WTC11 (cell line): ENCODE results near the gene NFAT5. TPM values are rescaled to one million over a fixed set of nuclear protein-coding genes. Genes with fewer than 3 reads are reported as not detected.

ENCODE experiments used
- ATAC-seq: fragments of 200-7000 bp; cut with Tn5 transposase; 2 replicates; pipeline ENCODE4 v1.10.0; 2021; ENCODE audit warnings: mild to moderate bottlenecking, moderate library complexity
- CTCF ChIA-PET: fragments of 300-600 bp; sonication (Branson Sonifier 250); formaldehyde crosslinking; loops from one replicate; lab custom pipeline; 2021; ENCODE audit warnings: antibody characterized with exemption; lab: Charles Lee
- POLR2A ChIA-PET: fragments of 350-600 bp; sonication (Branson Sonifier 250); formaldehyde crosslinking; loops from one replicate; lab custom pipeline; 2021; ENCODE audit warnings: antibody characterized with exemption; lab: Charles Lee
- DNase-seq: peaks from one replicate; pipeline ENCODE4 v3.0.0; 2021; ENCODE audit warnings: low spot score
- H3K27ac Mint-ChIP-seq: 2 replicates; pipeline ENCODE4 v1.8.0; 2021; ENCODE audit warnings: mixed read lengths
- H3K27me3 Mint-ChIP-seq: 2 replicates; pipeline ENCODE4 v1.8.0; 2021; ENCODE audit warnings: low read depth, mild to moderate bottlenecking, moderate library complexity, mixed read lengths
- H3K36me3 Mint-ChIP-seq: 2 replicates; pipeline ENCODE4 v1.8.0; 2021; ENCODE audit warnings: mixed read lengths
- H3K4me1 Mint-ChIP-seq: 2 replicates; pipeline ENCODE4 v1.8.0; 2022; ENCODE audit warnings: mixed read lengths
- H3K4me3 Mint-ChIP-seq: 2 replicates; pipeline ENCODE4 v1.8.0; 2021; ENCODE audit warnings: mild to moderate bottlenecking, moderate library complexity, mixed read lengths
- H3K9me3 Mint-ChIP-seq: 2 replicates; pipeline ENCODE4 v1.8.0; 2021; ENCODE audit warnings: mixed read lengths
- AR ChIP-seq: fragments of 250-450 bp; sonication (Bioruptor Pico); IDR thresholded peaks from 2 replicates; pipeline ENCODE4 v1.9.0; 2021; ENCODE audit warnings: mild to moderate bottlenecking
- ARID4B ChIP-seq: sonication (generic); formaldehyde crosslinking; IDR thresholded peaks from 2 replicates; pipeline ENCODE4 v1.8.0; 2023; ENCODE audit warnings: missing genetic modification reagents, mild to moderate bottlenecking, borderline replicate concordance
- CREM ChIP-seq: sonication (generic); formaldehyde crosslinking; IDR thresholded peaks from 2 replicates; pipeline ENCODE4 v1.8.1; 2022; ENCODE audit warnings: mild to moderate bottlenecking, missing genetic modification reagents, moderate library complexity
- FOXK1 ChIP-seq: sonication (generic); formaldehyde crosslinking; IDR thresholded peaks from 2 replicates; pipeline ENCODE4 v1.8.0; 2022; ENCODE audit warnings: mild to moderate bottlenecking, moderate library complexity, missing genetic modification reagents
- FOXP1 ChIP-seq: sonication (generic); formaldehyde crosslinking; IDR thresholded peaks from 2 replicates; pipeline ENCODE4 v1.8.0; 2022; ENCODE audit warnings: missing genetic modification reagents, mild to moderate bottlenecking, moderate library complexity, borderline replicate concordance
- GRHL2 ChIP-seq: fragments of 250-450 bp; sonication (Bioruptor Pico); IDR thresholded peaks from 2 replicates; pipeline ENCODE4 v1.8.0; 2022; ENCODE audit warnings: mild to moderate bottlenecking, moderate library complexity; ENCODE audit not compliant: insufficient replicate concordance, severe bottlenecking
- HMGA2 ChIP-seq: fragments of 250-450 bp; sonication (Bioruptor Pico); IDR thresholded peaks from 2 replicates; pipeline ENCODE4 v1.4.0; 2021; ENCODE audit warnings: mild to moderate bottlenecking, moderate library complexity
- MYBL2 ChIP-seq: sonication (generic); formaldehyde crosslinking; IDR thresholded peaks from 2 replicates; pipeline ENCODE4 v1.8.1; 2023; ENCODE audit warnings: mild to moderate bottlenecking, moderate library complexity, missing genetic modification reagents
- NR2C2 ChIP-seq: sonication (generic); formaldehyde crosslinking; IDR thresholded peaks from 2 replicates; pipeline ENCODE4 v1.8.0; 2022; ENCODE audit warnings: mild to moderate bottlenecking, missing genetic modification reagents
- PRRX2 ChIP-seq: fragments of 250-450 bp; sonication (Bioruptor Pico); IDR thresholded peaks from 2 replicates; pipeline ENCODE4 v1.8.0; 2021; ENCODE audit warnings: mild to moderate bottlenecking
- SOX15 ChIP-seq: fragments of 250-450 bp; sonication (Bioruptor Pico); IDR thresholded peaks from 2 replicates; pipeline ENCODE4 v1.9.0; 2021; ENCODE audit warnings: mild to moderate bottlenecking
- ZNF219 ChIP-seq: sonication (generic); formaldehyde crosslinking; IDR thresholded peaks from 2 replicates; pipeline ENCODE4 v1.8.0; 2023; ENCODE audit warnings: missing genetic modification reagents, mild to moderate bottlenecking, borderline replicate concordance
- ZNF232 ChIP-seq: sonication (generic); formaldehyde crosslinking; IDR thresholded peaks from 2 replicates; pipeline ENCODE4 v1.8.0; 2022; ENCODE audit warnings: mild to moderate bottlenecking, missing genetic modification reagents
- ZNF281 ChIP-seq: sonication (generic); formaldehyde crosslinking; IDR thresholded peaks from 2 replicates; pipeline ENCODE4 v1.8.0; 2023; ENCODE audit warnings: mild to moderate bottlenecking, missing genetic modification reagents
- ZNF317 ChIP-seq: sonication (generic); formaldehyde crosslinking; IDR thresholded peaks from 2 replicates; pipeline ENCODE4 v1.8.1; 2023; ENCODE audit warnings: low read depth, mild to moderate bottlenecking, moderate library complexity, missing genetic modification reagents, borderline replicate concordance
- ZNF423 ChIP-seq: fragments of 250-450 bp; sonication (Bioruptor Pico); IDR thresholded peaks from 2 replicates; pipeline ENCODE4 v2.1.2; 2022; ENCODE audit warnings: mild to moderate bottlenecking, moderate library complexity
- total RNA-seq: library from RNA; stranded (reverse); gene quantifications from 3 replicates; pipeline ENCODE4 v1.2.3, GENCODE V29; 2021
- TF ChIP-seq, protein P1 (sequence below): sonication (generic); formaldehyde crosslinking; IDR thresholded peaks from 2 replicates; pipeline ENCODE4 v1.8.0; 2022; ENCODE audit warnings: mild to moderate bottlenecking, missing genetic modification reagents
- TF ChIP-seq, protein P2 (sequence below): sonication (generic); formaldehyde crosslinking; IDR thresholded peaks from 2 replicates; pipeline ENCODE4 v1.8.1; 2022; ENCODE audit warnings: mild to moderate bottlenecking, moderate library complexity, missing genetic modification reagents
- TF ChIP-seq, protein P3 (sequence below): sonication (generic); formaldehyde crosslinking; IDR thresholded peaks from 2 replicates; pipeline ENCODE4 v1.8.0; 2023; ENCODE audit warnings: missing genetic modification reagents
- TF ChIP-seq, protein P4 (sequence below): sonication (generic); formaldehyde crosslinking; IDR thresholded peaks from 2 replicates; pipeline ENCODE4 v1.8.1; 2022; ENCODE audit warnings: missing genetic modification reagents, borderline replicate concordance

Gene NFAT5
- total RNA-seq, 1 experiment from 2014 or later: 23.2 TPM

GRCh38 chr16:69726313-69727060 is 160.7 kb downstream of the NFAT5 start, which contains the start of gene NQO1:
TSS of gene NQO1 (minus strand) at chr16:69726560. CDS start at chr16:69726439, 121 bp downstream.
- POLR2A ChIA-PET: interaction anchor here (0.8 to 1.0 kb wide), 3 partner anchors 36 to 563 kb away, joined by 3 read pairs; partner anchors contain the start of gene AARS1
- Mint-ChIP-seq H3K4me1 (peaks cover 40% of the 10 kb centered on the region), H3K4me3 (peak within 1 kb of the TSS; percentile 91), H3K9me3 (no peaks in the 10 kb centered on the region), H3K27ac (peak within 1 kb of the TSS; percentile 99), H3K27me3 (no peaks in the 10 kb centered on the region), H3K36me3 (no peaks in the 10 kb centered on the region)
- ATAC-seq (peak; percentile 95), DNase-seq (peak; percentile 96)
- CTCF ChIA-PET: interaction anchor here (0.7 to 5.5 kb wide), 6 partner anchors 15 to 328 kb away, joined by 3 to 31 read pairs (median 6); partner anchors contain the start of gene NOB1
- TF ChIP-seq ARID4B (CRISPR knock-in tag): peak; percentile 13; the same call in 1 of the 2 replicates
- TF ChIP-seq, protein P1, sequence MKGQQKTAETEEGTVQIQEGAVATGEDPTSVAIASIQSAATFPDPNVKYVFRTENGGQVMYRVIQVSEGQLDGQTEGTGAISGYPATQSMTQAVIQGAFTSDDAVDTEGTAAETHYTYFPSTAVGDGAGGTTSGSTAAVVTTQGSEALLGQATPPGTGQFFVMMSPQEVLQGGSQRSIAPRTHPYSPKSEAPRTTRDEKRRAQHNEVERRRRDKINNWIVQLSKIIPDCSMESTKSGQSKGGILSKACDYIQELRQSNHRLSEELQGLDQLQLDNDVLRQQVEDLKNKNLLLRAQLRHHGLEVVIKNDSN (CRISPR knock-in tag): no peak; the same call in 1 of the 2 replicates
- no peak for TF ChIP-seq ZNF219
- TF ChIP-seq ZNF281: no peak
- no peak for TF ChIP-seq AR (CRISPR knock-in tag)
- no peak for TF ChIP-seq ZNF423 (CRISPR knock-in tag)
- TF ChIP-seq, protein P2, sequence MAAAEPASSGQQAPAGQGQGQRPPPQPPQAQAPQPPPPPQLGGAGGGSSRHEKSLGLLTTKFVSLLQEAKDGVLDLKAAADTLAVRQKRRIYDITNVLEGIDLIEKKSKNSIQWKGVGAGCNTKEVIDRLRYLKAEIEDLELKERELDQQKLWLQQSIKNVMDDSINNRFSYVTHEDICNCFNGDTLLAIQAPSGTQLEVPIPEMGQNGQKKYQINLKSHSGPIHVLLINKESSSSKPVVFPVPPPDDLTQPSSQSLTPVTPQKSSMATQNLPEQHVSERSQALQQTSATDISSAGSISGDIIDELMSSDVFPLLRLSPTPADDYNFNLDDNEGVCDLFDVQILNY (CRISPR knock-in tag): 0 out of 2 replicates have a peak, but pooled peaks have one; percentile 25
- no peak for TF ChIP-seq PRRX2 (CRISPR knock-in tag)
- no peak for TF ChIP-seq GRHL2 (CRISPR knock-in tag)
- peak; percentile 62; the same call in 1 of the 2 replicates for TF ChIP-seq FOXP1 (CRISPR knock-in tag)
- TF ChIP-seq ZNF232 (CRISPR knock-in tag): no peak
- no peak for TF ChIP-seq NR2C2 (CRISPR knock-in tag)
- TF ChIP-seq FOXK1: peak; percentile 73
- no peak for TF ChIP-seq SOX15 (CRISPR knock-in tag)
- TF ChIP-seq ZNF317 (CRISPR knock-in tag): 0 out of 2 replicates have a peak, but pooled peaks have one; percentile 53
- TF ChIP-seq, protein P3, sequence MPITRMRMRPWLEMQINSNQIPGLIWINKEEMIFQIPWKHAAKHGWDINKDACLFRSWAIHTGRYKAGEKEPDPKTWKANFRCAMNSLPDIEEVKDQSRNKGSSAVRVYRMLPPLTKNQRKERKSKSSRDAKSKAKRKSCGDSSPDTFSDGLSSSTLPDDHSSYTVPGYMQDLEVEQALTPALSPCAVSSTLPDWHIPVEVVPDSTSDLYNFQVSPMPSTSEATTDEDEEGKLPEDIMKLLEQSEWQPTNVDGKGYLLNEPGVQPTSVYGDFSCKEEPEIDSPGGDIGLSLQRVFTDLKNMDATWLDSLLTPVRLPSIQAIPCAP: peak; percentile 46; the same call in 1 of the 2 replicates
- TF ChIP-seq, protein P4, sequence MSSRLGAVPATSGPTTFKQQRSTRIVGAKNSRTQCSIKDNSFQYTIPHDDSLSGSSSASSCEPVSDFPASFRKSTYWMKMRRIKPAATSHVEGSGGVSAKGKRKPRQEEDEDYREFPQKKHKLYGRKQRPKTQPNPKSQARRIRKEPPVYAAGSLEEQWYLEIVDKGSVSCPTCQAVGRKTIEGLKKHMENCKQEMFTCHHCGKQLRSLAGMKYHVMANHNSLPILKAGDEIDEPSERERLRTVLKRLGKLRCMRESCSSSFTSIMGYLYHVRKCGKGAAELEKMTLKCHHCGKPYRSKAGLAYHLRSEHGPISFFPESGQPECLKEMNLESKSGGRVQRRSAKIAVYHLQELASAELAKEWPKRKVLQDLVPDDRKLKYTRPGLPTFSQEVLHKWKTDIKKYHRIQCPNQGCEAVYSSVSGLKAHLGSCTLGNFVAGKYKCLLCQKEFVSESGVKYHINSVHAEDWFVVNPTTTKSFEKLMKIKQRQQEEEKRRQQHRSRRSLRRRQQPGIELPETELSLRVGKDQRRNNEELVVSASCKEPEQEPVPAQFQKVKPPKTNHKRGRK (CRISPR knock-in tag): no peak
- TF ChIP-seq HMGA2: no peak
- no peak for TF ChIP-seq CREM (CRISPR knock-in tag)
- no peak for TF ChIP-seq MYBL2 (CRISPR knock-in tag)
